CD14-positive monocyte (primary cell): Measurements from ENCODE around the gene NTNG1. TPM values are rescaled to one million over a fixed set of nuclear protein-coding genes. Genes with fewer than 3 reads are reported as not detected.

Source experiments
- DNase-seq, 3 donors: peaks; one replicate each; pipeline ENCODE4 v3.0.0-alpha.2; 2011 to 2022
- H2AFZ ChIP-seq: 2 replicates; pipeline ENCODE4 v1.6.0; 2012; ENCODE audit warnings: mild to moderate bottlenecking, low read depth, low read length, inconsistent platforms; ENCODE audit not compliant: insufficient read depth, poor library complexity, severe bottlenecking
- H3K27ac ChIP-seq, 2 donors: 1 replicate in 1 of 2; 2 replicates in 1 of 2; pipeline ENCODE4 v1.5.1; 2012 to 2013; ENCODE audit warnings: low read length in 2 of 2, control low read depth in 1 of 2, inconsistent platforms in 1 of 2, low read depth in 1 of 2, mild to moderate bottlenecking in 1 of 2
- H3K27me3 ChIP-seq, 2 donors: one replicate each; pipeline versions ENCODE4 v1.6.0 to v1.6.1; 2011 to 2013; ENCODE audit warnings: low read length in 2 of 2; ENCODE audit not compliant: control insufficient read depth in 2 of 2, insufficient read depth in 2 of 2
- H3K36me3 ChIP-seq, 2 donors: replicated peaks in 1 of 2; 1 replicate in 1 of 2; 2 replicates in 1 of 2; pipeline versions ENCODE4 v1.5.1 to v1.6.1; 2012 to 2013; ENCODE audit warnings: low read length in 2 of 2, control low read depth in 1 of 2, inconsistent platforms in 1 of 2, mild to moderate bottlenecking in 1 of 2; ENCODE audit not compliant: insufficient read depth in 2 of 2, control insufficient read depth in 1 of 2
- H3K4me1 ChIP-seq, 2 donors: 1 replicate in 1 of 2; 2 replicates in 1 of 2; pipeline versions ENCODE4 v1.5.1 to v1.6.1; 2012 to 2013; ENCODE audit warnings: low read length in 2 of 2, control low read depth in 1 of 2, inconsistent platforms in 1 of 2, mild to moderate bottlenecking in 1 of 2, moderate library complexity in 1 of 2; ENCODE audit not compliant: insufficient read depth in 2 of 2, control insufficient read depth in 1 of 2
- H3K4me2 ChIP-seq: replicated peaks from 2 replicates; pipeline ENCODE3; 2012; ENCODE audit warnings: low read length, moderate library complexity, mild to moderate bottlenecking; ENCODE audit not compliant: poor library complexity, severe bottlenecking; ENCODE audit errors: extremely low read depth
- H3K4me3 ChIP-seq, 3 experiments: fragments of 200-600 bp in 1 of 3; sonication (generic) in 1 of 3; replicated peaks in 1 of 3; 1 replicate in 2 of 3; 2 replicates in 1 of 3; pipeline ENCODE4 v1.5.1; 2011 to 2013; ENCODE audit warnings: low read length in 3 of 3, mild to moderate bottlenecking in 3 of 3, control low read depth in 2 of 3, low read depth in 2 of 3, inconsistent platforms in 1 of 3, moderate library complexity in 1 of 3
- H3K79me2 ChIP-seq: 2 replicates; pipeline ENCODE4 v1.6.0; 2012; ENCODE audit warnings: mild to moderate bottlenecking, control low read depth, inconsistent platforms, low read length, moderate library complexity; ENCODE audit not compliant: insufficient read depth
- H3K9ac ChIP-seq: 2 replicates; pipeline ENCODE4 v1.6.0; 2017; ENCODE audit warnings: low read length, mild to moderate bottlenecking; ENCODE audit not compliant: insufficient read depth, poor library complexity, severe bottlenecking
- H3K9me3 ChIP-seq, 2 donors: replicated peaks in 1 of 2; 1 replicate in 1 of 2; 2 replicates in 1 of 2; pipeline versions ENCODE4 v1.5.1 to v1.6.1; 2012 to 2013; ENCODE audit warnings: low read length in 2 of 2, control low read depth in 1 of 2; ENCODE audit not compliant: control insufficient read depth in 1 of 2, insufficient read depth in 1 of 2
- H4K20me1 ChIP-seq: 2 replicates; pipeline ENCODE4 v1.6.0; 2012; ENCODE audit warnings: mild to moderate bottlenecking, low read length, control low read depth, moderate library complexity; ENCODE audit not compliant: insufficient read depth
- H3K27ac Mint-ChIP-seq, 7 donors: one replicate each; pipeline ENCODE4 v1.8.0; 2020; ENCODE audit warnings: mild to moderate bottlenecking in 7 of 7, mixed read lengths in 7 of 7, moderate library complexity in 6 of 7, inconsistent platforms in 2 of 7
- H3K27me3 Mint-ChIP-seq, 3 donors: one replicate each; pipeline ENCODE4 v1.8.0; 2021 to 2022; ENCODE audit warnings: low read depth in 3 of 3, mild to moderate bottlenecking in 3 of 3, mixed read lengths in 3 of 3, moderate library complexity in 3 of 3, inconsistent platforms in 1 of 3
- H3K36me3 Mint-ChIP-seq, 2 donors: one replicate each; pipeline ENCODE4 v1.8.0; 2020; ENCODE audit warnings: mixed read lengths in 2 of 2, inconsistent platforms in 1 of 2, mild to moderate bottlenecking in 1 of 2
- H3K4me1 Mint-ChIP-seq: one replicate; pipeline ENCODE4 v1.8.0; 2020; ENCODE audit warnings: mild to moderate bottlenecking, mixed read lengths
- H3K4me3 Mint-ChIP-seq, 2 donors: one replicate each; pipeline ENCODE4 v1.8.0; 2020; ENCODE audit warnings: mild to moderate bottlenecking in 2 of 2, mixed read lengths in 2 of 2, moderate library complexity in 1 of 2
- H3K9me3 Mint-ChIP-seq, 7 donors: one replicate each; pipeline ENCODE4 v1.8.0; 2020 to 2022; ENCODE audit warnings: mixed read lengths in 7 of 7, mild to moderate bottlenecking in 6 of 7, moderate library complexity in 6 of 7, inconsistent platforms in 2 of 7
- CTCF ChIP-seq: fragments of 200-600 bp; IDR thresholded peaks from one replicate; pipeline ENCODE4 v1.8.0; 2022; ENCODE audit warnings: antibody characterized with exemption, mild to moderate bottlenecking
- WGBS: methylation state at CpG from one replicate; pipeline ENCODE4 v1.1.5; 2013; ENCODE audit warnings: missing lambda C conversion rate; ENCODE audit not compliant: insufficient coverage; 5-methylcytosine and 5-hydroxymethylcytosine counted together
- intact Hi-C, 2 donors: fragments of 100-400 bp; cut with micrococcal nuclease; formaldehyde crosslinking; loops; one replicate each; pipeline versions ENCODE4 v1.15.0 to v1.15.1; 2023
- polyA plus RNA-seq, 3 donors: library from polyadenylated mRNA; depleted of rRNA in 1 of 3; unstranded in 2 of 3; stranded (reverse) in 1 of 3; fragments of 300-500 nt in 2 of 3; fragments of >200 nt in 1 of 3; fragmentation: Illumina TruSeq in 2 of 3; gene quantifications; 1 replicate in 2 of 3; 2 replicates in 1 of 3; pipeline ENCODE4 v1.2.3, GENCODE V29; 2012 to 2021

Gene NTNG1
- polyA plus RNA-seq, 3 donors = not detected

GRCh38 chr1:107172450-107173170 is 31.8 kb downstream of the NTNG1 start:
- Histone ChIP-seq H3K9ac (no peak overlapping the region), H3K79me2 (no peaks in the 10 kb centered on the region), H3K27me3 (no peaks in the 10 kb centered on the region), H3K36me3 (no peaks in the 10 kb centered on the region), H4K20me1 (no peaks in the 10 kb centered on the region), H2AFZ (no peak overlapping the region), H3K4me1 (no peaks in the 10 kb centered on the region), H3K9me3 (no peaks in the 10 kb centered on the region), H3K4me3 (no peak overlapping the region), H3K4me2 (no peak overlapping the region), H3K27ac (no peak overlapping the region)
- peaks cover 0 to 1% (median 0%) of the 10 kb centered on the region in 3 donors for H3K27me3 Mint-ChIP-seq
- H3K36me3 Mint-ChIP-seq = no peaks in the 10 kb centered on the region
- H3K4me3 Mint-ChIP-seq = no peak overlapping the region
- no peak for TF ChIP-seq CTCF
- no CpG with 5 or more reads among the region's 5 CpGs for WGBS
- no peak for DNase-seq
- no peaks in the 10 kb centered on the region for H3K9me3 Mint-ChIP-seq
- no peak overlapping the region for H3K27ac Mint-ChIP-seq
- intact Hi-C loops = no loop called here
- no peaks in the 10 kb centered on the region for H3K4me1 Mint-ChIP-seq

- Mint-ChIP-seq H3K9me3 (no peaks in the 10 kb centered on the region), H3K27me3 (peaks cover 0 to 1% (median 0%) of the 10 kb centered on the region in 3 donors), H3K4me1 (no peaks in the 10 kb centered on the region), H3K27ac (no peak overlapping the region), H3K36me3 (no peaks in the 10 kb centered on the region), H3K4me3 (no peak overlapping the region)
- Histone ChIP-seq H3K9me3 (no peaks in the 10 kb centered on the region), H4K20me1 (no peaks in the 10 kb centered on the region), H3K79me2 (no peaks in the 10 kb centered on the region), H3K4me1 (no peaks in the 10 kb centered on the region), H3K27me3 (no peaks in the 10 kb centered on the region), H3K36me3 (no peaks in the 10 kb centered on the region), H3K4me2 (no peak overlapping the region), H2AFZ (no peak overlapping the region), H3K4me3 (no peak overlapping the region), H3K9ac (no peak overlapping the region), H3K27ac (no peak overlapping the region)
- intact Hi-C loops = no loop called here
- no CpG with 5 or more reads among the region's 1 CpG for WGBS
- TF ChIP-seq CTCF = no peak
- no peak for DNase-seq
Observed at GRCh38 chr1:107175102-107175909, 34.5 kb downstream of the NTNG1 start.
